ENCODE data around the gene TDG.

GRCh38 chr12:103998976-103999375 is 33.3 kb downstream of the TDG start:
- no peak for TF ChIP-seq CTCF (IDR thresholded peaks at IDR 0.05)
- TF ChIP-seq POLR2A (IDR thresholded peaks at IDR 0.05), result no peak
